ENCODE results near the gene TTLL10. TPM values are rescaled to one million over a fixed set of nuclear protein-coding genes. Genes with fewer than 3 reads are reported as not detected.
A peak's percentile ranks its signal among the peaks of the same experiment; 100 is the strongest.

The TTLL10 gene, protein sequence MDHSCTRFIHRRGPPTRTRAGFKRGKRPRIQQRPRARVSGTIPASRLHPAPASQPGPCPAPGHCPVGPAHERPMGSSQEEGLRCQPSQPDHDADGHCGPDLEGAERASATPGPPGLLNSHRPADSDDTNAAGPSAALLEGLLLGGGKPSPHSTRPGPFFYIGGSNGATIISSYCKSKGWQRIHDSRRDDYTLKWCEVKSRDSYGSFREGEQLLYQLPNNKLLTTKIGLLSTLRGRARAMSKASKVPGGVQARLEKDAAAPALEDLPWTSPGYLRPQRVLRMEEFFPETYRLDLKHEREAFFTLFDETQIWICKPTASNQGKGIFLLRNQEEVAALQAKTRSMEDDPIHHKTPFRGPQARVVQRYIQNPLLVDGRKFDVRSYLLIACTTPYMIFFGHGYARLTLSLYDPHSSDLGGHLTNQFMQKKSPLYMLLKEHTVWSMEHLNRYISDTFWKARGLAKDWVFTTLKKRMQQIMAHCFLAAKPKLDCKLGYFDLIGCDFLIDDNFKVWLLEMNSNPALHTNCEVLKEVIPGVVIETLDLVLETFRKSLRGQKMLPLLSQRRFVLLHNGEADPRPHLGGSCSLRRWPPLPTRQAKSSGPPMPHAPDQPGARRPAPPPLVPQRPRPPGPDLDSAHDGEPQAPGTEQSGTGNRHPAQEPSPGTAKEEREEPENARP
- 1 to 10 TPM in 1 of 4 donors, under 1 TPM in 3; 0.41 to 1.1 (median 0.63) TPM for polyA plus RNA-seq (ENCODE audit: insufficient read length in 4 of 4)

DNA sequence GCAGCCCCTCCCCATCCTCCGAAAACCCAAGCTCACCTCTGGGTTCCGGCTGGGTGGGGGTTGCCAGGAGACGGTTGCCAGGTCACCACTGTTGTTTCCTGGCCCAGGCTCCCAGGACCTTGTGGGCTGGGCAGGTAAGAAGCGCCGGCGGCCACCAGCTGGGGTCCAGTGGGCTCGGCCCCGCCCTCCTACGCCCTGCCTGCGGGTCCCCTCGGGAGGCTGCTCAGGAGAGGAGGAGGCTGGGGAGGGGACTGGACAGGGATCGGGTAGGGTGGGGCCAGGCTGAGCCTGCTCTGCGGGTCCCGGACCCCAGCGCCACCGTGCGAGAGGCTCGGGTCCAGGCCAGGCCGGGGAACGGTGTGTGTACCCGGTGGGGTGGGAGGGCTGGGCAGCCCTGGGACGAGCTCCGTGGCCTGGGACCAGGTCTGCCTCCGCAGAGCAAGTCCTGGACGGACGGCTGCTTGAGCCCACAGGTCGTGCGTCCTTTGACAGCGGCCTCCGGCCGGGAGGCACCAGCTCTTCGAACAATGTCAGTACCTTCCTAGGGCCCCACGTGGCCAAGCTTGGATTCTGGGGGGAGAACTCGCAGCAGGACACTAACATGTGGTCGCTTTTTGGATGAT lies at the start of gene TTLL10:
Gene TTLL10, plus strand, starts transcription at position 88 of the 623 bp plus-strand sequence. CDS start 5,336 bp downstream, outside the sequence.
- peak in 1 of 4 donors; percentile 59 for DNase-seq (ENCODE audit: low read depth in 4 of 4, low spot score in 2 of 4)

DNA sequence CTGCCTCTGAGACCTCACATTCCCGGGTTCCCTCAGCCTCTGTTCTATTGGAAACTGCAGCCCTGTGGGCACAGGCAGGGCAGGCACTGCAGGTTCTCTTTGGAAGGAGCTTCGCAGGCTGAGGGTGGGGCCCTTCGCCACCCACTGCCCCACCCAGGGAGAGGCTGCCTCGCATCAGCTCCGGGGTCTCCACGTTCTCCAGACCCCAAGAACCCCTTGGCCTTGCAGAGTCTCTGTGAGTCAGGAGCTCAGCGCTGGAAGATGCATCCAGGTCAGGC lies 49.2 kb upstream of the TTLL10 start:
- DNase-seq (ENCODE audit: low read depth in 4 of 4, low spot score in 2 of 4) = no peak

GRCh38 chr1:1124786-1125642 lies 48.7 kb upstream of the TTLL10 start:
- DNase-seq (ENCODE audit: low read depth in 4 of 4, low spot score in 2 of 4) = no peak

GRCh38 chr1:1125945-1126344 lies 47.7 kb upstream of the TTLL10 start:
- DNase-seq (ENCODE audit: low read depth in 4 of 4, low spot score in 2 of 4) = no peak

- DNase-seq (ENCODE audit: low read depth in 4 of 4, low spot score in 2 of 4) = no peak
Measured at GRCh38 chr1:1127551-1128451, 45.9 kb upstream of the TTLL10 start.

DNA sequence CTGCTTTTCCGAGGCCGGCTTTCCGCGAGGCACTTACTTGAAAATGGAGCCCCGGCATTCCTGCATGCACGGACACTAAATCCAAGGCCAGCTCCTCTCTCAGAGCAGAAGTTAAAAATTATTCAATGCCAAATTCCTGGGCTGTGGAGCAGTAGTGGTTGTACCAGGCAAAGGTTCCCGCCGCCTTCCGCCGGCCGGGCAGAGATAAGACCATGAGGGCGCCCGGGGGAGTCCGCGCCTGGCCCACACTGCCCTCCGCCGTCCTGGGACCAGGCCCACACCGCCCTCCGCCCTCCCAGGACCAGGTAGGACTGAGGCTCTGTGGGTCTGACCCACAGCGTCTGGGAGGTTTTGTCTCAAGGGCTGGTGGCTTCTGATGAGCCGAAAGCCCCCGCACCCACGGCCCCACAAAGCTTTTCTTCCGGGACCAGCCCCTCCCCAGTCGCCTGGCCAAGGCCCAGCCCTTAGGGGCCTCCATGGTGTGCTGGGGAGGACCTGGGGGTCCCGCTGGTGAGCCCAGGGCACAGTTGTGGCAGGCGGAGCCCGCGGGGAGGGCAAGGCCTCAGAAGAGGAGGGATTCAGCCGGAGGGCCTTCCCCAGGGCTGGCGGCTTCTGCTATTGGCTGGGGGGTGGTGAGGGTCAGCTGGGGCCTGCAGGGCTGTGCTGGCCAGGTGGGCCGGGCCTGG lies 45.1 kb upstream of the TTLL10 start:
- DNase-seq (ENCODE audit: low read depth in 4 of 4, low spot score in 2 of 4) = no peak

DNA sequence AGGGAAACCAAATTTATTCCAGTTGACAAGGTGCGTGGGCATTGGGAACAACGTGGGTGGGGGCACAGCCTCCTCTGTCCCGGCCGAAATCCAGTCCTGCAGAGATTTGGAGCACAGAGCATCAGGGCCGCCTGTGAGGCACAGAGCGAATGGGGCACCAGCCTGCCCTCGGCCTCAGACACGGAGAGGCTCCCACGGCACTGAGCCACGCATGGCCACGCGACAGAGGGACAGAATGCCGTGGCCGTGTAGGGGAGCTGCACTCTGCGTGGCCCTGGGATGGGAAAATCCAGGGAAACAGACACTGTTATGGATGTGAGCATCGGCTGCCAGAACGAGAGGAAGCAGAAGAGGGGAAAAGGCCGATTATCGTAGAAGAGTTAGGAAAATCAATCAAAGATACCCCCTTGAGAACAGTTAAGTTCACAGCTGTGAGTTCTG lies 44.3 kb upstream of the TTLL10 start:
- DNase-seq (ENCODE audit: low read depth in 4 of 4, low spot score in 2 of 4) = no peak

GRCh38 chr1:1130206-1131120 lies 43.2 kb upstream of the TTLL10 start:
- DNase-seq (ENCODE audit: low read depth in 4 of 4, low spot score in 2 of 4) = no peak

DNA sequence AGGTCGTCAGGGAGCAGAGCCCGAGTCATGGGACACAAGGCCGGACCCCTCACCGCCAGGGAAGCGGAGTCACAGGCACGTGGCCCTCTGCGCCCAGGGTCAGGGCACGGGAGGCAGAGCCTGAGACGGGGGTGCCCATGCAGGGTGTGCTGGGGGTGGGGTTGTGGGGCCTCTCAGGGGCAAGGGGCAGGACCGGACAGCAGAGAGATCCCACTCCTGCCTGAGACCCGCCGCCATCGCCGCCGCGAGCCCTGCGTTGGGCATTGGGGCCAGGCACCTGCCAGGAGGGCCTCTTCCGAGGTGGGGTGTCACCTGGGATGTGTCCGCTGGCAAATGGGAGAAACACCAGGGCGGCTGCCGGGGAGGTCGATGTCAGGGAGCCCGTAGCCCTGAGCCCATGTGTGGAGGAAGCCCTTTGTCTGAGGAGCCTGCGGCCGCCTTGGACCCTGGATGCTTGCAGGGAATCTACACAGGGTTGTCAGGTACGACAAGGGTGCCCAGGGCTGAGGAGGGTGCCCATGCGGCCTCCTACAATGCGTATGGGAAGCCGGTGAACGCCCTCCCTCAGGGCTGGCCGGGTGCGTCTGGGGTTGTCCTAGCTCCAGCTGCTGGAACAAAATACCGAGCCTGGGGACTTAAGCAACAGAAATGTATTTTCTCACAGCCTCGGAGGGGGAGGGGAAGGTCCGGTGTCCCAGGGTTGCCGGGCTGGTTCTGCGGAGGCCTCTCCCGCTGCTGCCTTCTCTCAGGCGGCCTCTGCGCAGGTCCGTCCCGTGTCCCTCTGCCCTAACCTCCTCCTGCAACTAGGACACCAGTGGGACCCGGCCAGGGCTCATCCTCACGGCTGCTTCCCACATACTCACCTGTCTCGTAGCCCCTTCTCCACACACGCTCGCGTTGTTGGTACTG lies 41.4 kb upstream of the TTLL10 start:
- no peak for DNase-seq (ENCODE audit: low read depth in 4 of 4, low spot score in 2 of 4)

DNA sequence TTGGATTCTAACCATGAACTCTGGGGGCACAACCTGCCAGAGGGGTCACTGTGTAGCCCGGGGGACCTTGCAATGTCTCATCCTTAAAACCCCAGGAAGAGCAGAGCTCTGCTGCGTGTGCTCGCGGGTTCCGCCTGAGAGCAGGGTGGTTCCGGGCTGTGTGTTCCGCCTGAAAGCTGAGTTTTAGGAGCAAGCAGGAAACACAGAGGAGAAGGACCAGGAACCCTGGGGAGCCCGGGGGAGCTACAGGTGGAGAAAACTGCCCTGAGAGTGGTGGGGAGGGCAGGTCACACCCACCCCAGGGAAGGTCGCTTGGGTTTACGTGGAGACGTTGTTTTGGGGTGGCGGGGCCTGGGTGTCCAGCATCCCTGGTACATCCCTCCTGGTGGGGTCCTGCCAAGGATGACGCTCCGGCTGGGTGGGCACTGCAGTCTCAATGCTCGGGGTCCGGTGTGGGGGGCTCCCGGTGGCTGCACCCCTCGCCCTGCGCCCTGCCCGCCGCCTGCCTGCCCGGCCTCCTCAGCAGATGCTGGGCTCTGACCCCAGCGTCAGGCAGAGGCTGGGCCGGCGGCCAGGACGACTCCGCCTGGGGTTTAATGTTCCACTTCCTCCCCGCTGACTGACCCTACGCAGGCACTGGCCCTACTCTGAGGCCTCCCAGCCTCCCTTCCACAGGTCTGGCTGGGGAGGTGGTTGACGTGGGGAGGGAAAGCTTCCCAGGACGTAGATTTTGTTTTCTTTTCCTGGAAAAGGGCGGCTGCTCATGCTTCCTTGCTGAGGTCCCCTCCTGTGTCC lies 40.5 kb upstream of the TTLL10 start:
- DNase-seq (ENCODE audit: low read depth in 4 of 4, low spot score in 2 of 4) = no peak

DNA sequence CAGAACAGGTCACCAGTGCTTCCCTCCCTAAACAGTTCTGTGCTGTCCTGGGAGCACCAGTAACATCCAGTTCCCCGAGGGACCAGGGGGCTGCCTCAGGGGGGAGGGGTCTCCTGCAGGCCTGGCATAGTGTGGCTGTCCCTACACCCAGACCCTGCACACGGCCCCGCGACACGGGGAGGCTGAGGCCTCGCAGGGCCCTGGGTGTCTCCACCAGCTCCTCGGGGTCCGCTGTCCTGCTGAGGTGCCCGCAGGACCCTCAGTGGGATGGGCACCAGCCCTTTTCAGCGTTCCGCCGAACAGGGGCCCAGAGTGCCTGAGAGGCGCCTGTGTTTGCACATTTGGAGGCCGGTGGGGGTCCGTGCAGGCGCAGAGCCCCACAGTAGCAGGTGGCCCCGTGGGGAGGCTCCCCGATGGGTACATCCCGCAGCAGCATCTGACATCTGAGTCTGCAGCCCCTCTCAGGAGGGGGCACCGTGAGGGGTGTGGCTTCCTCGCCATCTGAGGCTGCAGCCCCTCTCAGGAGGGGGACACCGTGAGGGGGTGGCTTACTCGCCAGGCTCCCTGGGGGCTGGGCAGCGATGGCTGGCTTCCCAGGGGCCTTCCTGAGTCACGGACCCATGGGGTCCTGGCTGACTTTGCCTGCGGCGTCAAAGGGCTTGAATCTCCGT lies 39.2 kb upstream of the TTLL10 start:
- DNase-seq (ENCODE audit: low read depth in 4 of 4, low spot score in 2 of 4) = no peak

DNA sequence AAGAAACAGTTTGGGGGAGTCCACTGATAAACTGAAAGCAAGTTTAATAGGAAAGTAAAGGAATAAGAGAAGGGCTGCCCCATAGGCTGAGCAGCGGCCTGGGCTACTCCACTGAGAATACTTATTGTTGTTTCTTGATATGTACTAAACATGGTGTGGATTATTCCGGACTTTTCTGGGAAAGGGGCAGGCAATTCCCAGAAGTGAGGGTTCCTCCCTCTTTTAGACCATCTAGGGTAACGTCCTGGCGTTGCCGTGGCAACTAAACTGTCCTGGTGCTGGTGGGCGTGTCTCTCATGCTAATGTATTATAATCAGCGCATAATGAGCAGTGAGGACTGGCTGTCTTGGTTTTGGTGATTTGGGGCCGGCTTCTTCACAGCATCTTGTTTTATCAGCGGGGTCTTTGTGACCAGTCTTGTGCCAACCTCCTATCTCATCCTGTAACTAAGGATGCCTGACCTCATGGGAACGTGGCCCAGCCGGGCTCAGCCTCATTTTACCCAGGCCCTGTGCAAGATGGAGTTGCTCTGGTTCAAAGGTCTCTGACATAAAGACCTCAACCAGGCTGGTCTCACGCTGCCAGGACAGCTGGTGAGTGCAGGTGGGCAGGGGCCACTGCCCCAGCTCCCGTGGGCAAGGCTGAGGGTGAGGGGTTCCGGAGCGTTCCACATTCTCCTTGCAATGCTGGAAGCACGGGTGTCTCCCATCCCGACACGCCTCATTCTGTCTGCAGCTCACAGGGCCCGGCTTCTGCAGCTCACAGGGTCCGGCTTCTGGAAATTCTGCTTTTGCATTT lies 38.1 kb upstream of the TTLL10 start:
- no peak for DNase-seq (ENCODE audit: low read depth in 4 of 4, low spot score in 2 of 4)

- no peak for DNase-seq (ENCODE audit: low read depth in 4 of 4, low spot score in 2 of 4)
Measured at GRCh38 chr1:1136547-1137230, 37.0 kb upstream of the TTLL10 start.

Measured in left renal cortex interstitium (tissue), 4 donors.